HG03442 (cell line): ENCODE results near the gene COX4I1.
"Not testable (repeated sequence)": the region's sequence is repeated elsewhere in the genome, so short reads cannot be mapped to it uniquely, and the experiment has no call there.

Source experiments
- ATAC-seq: cut with Tn5 transposase; IDR thresholded peaks from one replicate; pipeline ENCODE4 v1.9.1; 2021; ENCODE audit warnings: mild to moderate bottlenecking, moderate library complexity; ENCODE audit not compliant: unreplicated experiment

COX4I1 gene

GRCh38 chr16:85821390-85822135 is 22.1 kb downstream of the COX4I1 start:
- peak; percentile 55 for ATAC-seq

- no peak for ATAC-seq
Observed at GRCh38 chr16:85822145-85822544, 22.6 kb downstream of the COX4I1 start.

DNA sequence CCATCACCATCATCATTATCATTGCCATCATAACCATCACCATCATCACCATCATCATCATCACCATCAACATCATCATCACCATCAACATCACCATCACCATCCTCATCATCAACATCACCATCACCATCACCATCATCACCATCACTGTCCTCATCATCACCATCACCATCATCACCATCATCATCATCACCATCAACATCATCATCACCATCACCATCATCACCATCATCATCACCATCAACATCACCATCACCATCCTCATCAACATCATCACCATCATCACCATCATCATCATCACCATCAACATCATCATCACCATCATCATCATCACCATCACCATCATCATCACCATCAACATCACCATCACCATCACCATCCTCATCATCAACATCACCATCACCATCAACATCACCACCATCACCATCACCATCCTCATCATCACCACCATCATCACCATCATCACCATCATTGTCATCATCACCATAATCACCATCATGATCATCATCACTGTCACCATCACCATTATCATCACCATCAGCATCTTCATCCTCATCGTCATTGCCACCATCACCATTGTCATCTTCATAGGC is 23.9 kb downstream of the COX4I1 start:
- ATAC-seq, result no peak

- ATAC-seq, result no peak
Observed at GRCh38 chr16:85824161-85825135, 25.0 kb downstream of the COX4I1 start.

GRCh38 chr16:85825326-85825725 is 25.8 kb downstream of the COX4I1 start:
- no peak for ATAC-seq

- no peak for ATAC-seq
Observed at GRCh38 chr16:85826686-85827247, 27.3 kb downstream of the COX4I1 start.

GRCh38 chr16:85828166-85828565 is 28.7 kb downstream of the COX4I1 start:
- no peak for ATAC-seq

- no peak for ATAC-seq
Observed at GRCh38 chr16:85829171-85829719, 29.8 kb downstream of the COX4I1 start.

GRCh38 chr16:85829751-85830445 is 30.4 kb downstream of the COX4I1 start:
- ATAC-seq, result no peak

DNA sequence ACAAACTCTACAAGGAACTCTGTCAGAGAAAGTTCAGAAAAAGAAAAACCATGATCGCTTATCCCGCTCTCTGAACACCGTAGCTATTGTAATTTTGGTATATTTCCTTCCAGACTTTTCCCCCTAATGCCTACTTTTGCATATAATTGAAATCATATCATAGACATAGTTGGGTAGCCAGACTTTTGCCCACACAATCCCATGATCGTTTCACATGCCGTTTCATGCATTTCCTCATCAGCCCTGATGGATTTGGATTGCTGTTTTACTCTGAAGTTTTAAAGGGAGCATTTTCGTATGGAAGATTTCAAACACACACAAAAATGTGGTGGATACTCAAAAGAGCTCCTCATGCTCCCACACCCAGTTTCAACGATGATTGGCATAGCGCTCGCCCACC is 31.3 kb downstream of the COX4I1 start:
- ATAC-seq, result no peak

GRCh38 chr16:85832570-85833218 is 33.2 kb downstream of the COX4I1 start:
- no peak for ATAC-seq

DNA sequence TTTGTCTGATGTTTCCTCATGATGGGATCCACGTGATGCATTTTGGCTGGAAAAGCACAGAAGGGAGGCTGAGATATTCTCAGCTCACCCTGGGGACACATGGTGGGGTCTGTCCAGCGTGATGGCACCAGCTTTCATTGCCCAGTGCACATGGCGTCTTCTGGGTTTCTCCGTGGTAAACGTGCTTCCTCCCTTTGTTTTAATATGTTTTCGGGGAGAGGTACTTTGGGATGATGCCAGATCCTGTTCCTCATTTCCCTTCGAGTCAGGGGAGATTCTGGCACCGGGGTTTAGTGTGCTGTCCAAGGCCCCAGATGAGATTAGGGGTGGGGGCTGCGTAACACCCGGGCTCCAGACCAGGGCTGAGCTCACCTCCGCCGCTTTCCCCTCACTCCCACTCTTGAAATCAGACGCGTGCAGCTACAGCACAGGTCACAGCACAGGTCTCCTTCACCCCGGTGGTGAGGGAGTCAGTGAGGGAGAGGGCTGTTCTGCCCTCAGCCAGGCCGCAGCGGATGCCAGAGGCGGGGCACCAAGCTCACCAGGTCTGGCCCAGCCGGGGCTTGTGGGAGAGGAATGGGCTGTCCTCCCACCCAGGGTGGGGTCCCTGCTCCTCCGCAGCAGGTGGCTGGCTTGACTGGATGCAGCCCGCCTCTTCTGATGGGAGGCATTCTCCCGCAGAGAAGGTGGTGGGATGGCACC is 33.9 kb downstream of the COX4I1 start:
- ATAC-seq, result no peak

GRCh38 chr16:85834741-85835140 is 35.2 kb downstream of the COX4I1 start:
- ATAC-seq, result no peak

DNA sequence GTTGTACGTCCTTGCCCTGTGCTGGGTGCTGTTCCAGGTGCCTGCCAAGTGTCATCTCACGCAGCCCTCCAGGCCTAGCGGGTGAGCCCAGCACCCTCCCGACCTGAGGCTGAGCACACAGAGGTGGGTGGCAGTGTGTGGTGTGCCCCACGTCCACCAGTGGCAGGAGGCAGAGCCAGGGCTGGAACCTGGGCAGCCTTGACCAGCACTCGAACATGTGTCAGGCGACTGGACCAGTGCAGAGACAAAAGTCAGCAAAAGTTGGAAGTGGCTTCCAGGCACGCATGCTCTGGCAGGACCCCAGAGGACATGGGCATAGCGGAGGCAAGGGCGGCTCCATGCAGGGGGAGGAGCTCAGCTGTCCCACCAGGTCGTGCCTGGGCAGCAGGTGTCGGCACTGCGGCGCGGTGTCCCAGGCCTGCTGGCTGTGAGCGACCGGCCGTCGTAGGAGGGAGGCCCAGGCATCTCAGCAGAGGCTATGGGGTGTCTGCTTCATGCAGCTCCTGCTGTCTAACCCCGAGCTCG is 35.8 kb downstream of the COX4I1 start:
- ATAC-seq, result no peak

GRCh38 chr16:85835956-85836705 is 36.6 kb downstream of the COX4I1 start:
- ATAC-seq, result no peak

DNA sequence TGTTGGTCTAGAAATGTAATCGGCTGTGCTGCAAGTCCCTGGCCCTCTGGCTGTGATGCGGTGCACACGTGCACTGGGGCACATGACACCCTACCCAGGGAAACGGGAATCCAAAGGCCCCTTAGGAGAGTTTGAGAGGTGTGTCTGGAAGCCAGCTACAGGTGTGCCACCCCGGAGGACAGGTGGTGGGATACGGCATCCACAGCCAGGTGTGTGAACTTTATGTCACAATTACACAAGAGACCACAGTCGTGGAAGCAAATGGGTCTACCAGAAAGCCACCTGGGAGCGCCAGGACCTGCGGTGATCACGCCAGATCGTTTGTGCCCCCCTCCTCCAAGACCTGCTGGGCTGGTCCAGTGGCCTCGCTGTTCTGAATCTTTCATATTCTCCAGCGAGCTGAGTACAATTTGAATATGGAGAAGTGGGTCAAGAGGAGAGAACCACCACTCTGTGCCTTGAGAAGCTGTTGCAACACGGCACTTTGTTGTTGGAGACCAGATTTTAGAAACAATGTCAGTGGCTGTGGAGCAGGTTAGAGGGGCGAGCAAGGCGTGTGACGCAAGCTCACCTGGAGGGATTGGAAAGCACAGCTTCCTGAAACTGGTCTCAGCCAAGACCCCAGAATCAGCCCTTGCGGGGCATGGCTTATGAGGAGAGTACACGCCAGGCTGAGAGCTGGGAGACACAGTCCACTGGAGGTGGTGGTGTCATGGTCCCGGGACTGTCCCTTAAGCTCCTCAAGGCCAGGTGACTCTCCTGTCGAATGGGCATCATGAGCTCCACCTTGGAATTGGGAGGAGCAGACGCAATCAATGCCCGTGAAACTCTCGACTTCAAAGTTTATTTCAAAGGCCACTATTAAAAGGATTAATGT is 37.4 kb downstream of the COX4I1 start:
- ATAC-seq, result no peak

DNA sequence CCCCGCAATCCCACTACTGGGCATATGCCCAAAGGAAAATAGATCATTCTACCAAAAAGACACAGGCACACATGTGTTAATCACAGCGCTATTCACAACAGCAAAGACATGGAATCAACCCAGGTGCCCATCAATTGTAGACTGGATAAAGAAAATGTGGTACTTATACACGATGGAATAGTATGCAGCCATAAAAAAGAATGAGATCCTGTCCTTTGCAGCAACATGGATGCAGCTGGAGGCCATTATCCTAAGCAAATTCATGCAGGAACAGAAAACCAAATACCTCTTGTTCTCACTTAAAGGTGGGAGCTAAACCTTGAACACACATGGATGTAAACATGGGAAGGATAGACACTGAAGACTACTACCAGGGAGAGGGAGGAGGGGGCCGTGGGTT is 38.2 kb downstream of the COX4I1 start:
- ATAC-seq, result not testable (repeated sequence)
